NCI-H526 (cell line): ENCODE measurements around the gene LRRC10B.
A peak's percentile ranks its signal among the peaks of the same experiment; 100 is the strongest.
"Not testable (repeated sequence)": the region's sequence is repeated elsewhere in the genome, so short reads cannot be mapped to it uniquely, and the experiment has no call there.

ENCODE experiments used
- DNase-seq, 2 experiments: peaks; one replicate each; lab custom pipeline; 2025; lab: John Stamatoyannopoulos, UW

LRRC10B gene

DNA sequence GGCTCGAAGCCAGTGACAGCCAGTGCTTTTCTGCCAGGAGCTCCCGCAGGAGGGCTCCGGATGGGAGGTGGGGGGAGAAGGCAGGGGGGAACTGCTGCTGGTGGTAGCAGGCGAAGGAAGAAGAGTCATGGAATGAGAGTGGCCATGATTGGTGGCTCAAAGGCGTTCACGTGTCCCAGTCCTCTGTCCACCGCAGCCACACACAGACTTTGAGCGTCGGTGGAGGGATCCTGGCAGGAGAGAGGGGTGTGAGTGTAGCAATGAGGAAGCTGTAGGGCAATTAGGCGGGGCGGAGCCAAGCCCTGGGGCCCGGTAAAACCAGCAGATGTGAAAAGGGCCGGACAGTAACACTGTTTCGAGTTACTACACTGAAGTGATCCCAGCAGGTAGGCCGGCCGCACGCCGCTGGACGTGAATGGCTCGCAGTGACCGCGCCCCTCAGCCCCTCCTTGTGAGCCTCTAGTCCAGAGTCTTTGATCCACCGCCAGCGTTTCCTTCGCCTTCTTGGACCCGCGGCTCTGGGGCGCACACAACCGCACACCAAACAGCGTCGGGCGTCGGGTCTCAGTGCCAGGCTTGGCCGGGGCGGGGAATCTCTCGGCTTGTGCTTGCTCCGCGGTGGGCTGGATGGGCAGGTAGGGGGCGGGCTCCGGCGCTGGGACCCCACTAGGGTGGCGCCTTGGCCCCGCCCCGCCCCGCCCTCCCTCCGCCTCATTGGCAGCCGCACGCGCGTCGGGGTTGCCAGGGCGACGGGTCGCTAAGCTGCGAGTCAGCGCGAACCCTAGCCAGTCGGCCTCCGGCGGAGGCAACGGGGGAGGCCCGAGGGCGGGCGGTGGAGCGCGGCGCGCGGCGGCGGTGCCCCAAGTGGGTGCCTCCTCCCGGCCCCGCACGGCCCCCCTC, at the start of gene LRRC10B:
Gene LRRC10B, plus strand, starts transcription at position 788 of the 900 bp plus-strand sequence. CDS start 250 bp downstream, outside the sequence.
- peak in 1 of 2 experiments; percentile 86 for DNase-seq

DNA sequence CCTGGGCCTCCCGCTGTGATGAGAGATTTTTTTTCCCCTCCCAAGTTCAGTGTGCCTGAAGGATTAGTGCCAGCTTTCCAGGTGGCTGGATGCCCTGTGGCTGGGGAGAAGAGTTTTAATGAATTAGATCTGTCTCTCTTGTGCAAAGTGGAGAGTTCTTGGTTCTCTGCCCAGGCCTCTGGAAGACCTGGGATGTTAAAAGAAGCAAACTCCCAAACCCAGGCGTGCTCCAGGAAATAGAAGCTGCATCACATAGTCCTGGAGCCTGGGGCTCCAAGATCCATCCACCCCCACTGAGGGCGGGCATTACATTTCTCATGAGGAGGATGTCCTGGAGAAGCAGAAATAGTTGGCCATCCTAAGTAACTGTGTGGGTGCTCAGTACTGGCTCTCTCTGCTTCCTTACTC, 48.1 kb upstream of the LRRC10B start:
- no peak for DNase-seq

DNA sequence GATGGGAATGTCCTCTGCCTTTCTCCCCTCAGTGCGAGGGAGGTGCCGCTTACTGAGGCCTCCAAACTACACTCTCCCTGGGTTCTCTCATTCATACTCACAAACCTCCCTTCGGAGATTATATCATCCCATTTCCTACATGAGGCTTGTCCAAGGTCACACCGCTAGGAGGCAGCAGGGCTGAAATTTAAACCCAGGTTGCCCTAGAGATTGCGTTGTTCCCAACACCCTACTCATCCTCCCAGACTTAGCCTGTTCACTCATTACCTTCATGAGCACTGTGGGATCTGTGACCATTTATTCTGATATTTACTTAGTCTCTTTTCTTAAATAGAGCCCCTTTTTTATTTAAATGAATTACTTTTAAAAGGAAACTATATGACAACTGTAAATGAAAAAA, 47.6 kb upstream of the LRRC10B start:
- peak in 1 of 2 experiments; percentile 11 for DNase-seq

DNA sequence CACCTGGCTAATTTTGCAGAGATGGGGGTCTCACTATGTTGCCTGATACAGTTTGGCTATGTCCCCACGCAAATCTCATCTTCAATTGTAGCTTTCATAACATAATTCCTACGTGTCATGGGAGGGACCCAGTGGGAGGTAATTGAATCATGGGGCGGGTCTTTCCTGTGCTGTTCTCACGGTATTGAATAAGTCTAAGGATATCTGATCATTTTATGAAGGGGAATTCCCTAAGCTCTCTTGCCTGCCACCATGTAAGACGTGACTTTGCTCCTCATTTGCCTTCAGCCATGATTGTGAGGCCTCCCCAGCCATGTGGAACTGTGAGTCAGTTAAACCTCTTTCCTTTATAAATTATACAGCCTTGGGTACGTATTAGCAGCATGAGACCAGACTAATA, 40.9 kb upstream of the LRRC10B start:
- not testable (repeated sequence) for DNase-seq

DNA sequence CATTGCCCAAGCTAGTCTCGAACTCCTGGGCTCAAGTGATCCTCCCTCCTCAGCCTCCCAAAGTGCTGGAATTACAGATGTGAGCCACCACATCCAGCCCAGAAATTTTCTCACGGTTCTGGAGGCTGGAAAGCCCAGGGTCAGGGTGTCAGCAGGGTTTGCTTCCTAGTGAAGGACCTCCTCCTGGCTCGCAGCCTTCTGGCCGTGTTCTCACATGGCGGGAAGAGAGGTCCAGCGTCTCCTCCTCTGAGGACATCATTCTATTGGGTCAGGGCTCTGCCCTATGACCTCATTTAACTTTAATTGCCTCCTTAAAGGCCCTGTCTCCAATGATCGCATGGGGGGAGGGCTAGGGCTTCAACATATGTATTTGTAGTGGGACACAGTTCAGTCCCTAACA, 40.5 kb upstream of the LRRC10B start:
- no peak for DNase-seq

DNA sequence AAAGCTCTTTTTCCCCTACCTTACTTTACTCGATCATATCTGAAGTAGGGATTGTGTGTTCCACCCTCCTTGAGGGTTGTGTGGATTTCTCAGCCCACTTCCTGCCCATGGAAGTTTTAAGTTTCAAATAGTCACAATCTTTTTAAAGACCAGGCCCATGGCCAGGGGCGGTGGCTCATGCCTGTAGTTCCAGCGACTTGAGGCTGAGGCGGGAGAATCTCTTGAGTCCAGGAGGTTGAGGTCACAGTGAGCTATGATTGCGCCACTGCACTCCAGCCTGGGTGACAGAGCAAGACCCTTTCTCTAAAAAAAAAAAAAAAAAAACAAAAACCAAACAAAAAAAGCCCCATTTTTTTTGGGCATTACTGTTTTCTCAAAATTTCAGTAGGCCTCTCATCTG, 36.3 kb upstream of the LRRC10B start:
- no peak for DNase-seq

DNA sequence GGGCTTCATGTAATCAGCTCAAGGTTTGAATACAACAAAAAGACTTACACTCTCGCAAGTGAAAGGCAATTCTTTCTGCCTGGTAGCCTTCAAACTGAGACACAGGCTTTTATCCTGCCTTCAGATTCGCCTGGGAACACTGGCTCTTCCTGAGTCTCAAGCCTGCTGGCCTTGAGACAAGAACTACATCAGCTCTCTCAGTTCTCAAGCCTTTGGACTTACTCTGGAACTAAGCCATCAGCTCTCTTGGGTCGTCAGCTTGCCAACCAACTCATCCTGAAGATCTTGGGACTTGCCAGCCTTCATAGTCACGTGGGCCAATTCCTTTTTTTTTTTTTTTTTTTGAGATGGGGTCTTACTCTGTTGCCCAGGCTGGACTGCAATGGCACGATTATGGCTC, 35.7 kb upstream of the LRRC10B start:
- DNase-seq, result no peak

DNA sequence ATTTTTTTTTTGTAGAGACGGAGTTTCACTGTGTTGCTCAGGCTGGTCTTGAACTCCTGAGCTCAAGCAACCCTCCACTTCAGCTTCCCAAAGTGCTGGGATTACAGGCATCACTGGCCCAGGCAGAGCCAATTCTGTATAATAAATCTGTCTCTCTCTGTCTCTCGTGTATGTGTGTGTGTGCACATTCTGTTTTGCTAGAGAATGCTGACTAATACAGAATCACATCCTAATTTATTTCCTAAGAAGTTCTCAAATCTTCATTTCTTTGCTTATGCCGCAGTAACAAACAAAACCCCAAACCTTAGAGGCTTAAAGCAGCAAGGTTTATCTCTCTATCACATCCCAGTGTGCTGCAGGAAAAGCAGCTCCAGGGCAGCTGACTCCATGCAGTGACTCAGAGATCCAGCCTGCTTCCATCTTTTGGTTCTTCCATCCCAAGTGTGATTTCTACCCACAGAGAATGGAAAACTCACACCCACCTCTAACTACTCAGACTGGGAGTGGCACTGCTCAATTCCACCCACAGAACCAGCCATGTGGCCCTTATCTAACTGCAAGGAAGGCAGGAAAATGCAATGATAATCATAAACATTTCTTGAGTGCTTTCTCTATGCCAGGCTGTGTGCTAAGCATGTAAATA, 35.1 kb upstream of the LRRC10B start:
- DNase-seq, result no peak

DNA sequence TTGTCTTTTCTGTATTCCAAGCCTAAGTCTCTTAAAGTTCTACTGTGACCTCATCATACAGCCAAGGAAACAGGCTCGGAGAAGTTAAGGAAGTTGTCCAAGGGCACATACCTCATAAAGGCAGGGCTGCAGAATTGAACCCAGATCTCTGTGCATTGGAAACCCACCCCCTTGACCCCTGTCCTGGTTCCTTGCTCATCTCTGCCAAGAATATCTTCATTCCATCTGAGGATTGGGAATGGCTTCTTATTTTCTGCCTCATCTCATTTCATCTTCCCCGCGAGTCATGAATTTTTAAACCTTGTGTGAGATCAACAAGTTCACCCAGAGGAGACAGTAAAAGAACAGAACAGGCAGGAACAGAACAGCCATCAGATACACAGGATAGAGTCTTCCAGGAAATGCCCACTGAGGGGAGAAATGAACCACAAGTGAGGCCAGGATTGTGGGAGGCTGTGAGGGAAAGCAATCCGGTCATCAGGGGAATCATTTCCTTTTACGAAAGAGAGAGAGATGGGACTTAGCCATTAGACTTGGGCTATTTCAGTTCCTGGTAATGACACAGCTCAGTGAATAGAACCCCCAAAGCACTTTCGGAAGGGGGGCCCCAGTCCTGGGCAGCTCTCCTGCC, 34.4 kb upstream of the LRRC10B start:
- DNase-seq, result no peak

DNA sequence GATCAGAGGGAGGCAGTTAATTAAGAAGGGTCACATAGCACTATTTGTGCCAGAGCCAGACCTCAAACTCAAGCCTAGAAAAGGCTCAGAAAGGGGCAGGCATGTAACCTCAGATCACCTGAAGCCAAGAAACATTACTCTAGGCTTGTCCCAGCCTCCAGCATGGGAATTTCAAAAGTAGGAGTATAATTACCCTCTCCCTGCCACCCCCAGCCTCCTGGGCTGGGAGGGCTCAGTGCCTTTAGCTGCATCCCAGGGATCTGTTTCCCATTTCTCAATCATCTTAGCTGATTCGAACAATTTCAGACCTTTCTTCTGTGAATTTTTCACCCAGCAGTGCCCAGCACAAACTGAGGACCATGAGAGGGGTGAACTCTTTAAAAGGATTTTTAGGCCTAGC, 33.1 kb upstream of the LRRC10B start:
- no peak for DNase-seq

DNA sequence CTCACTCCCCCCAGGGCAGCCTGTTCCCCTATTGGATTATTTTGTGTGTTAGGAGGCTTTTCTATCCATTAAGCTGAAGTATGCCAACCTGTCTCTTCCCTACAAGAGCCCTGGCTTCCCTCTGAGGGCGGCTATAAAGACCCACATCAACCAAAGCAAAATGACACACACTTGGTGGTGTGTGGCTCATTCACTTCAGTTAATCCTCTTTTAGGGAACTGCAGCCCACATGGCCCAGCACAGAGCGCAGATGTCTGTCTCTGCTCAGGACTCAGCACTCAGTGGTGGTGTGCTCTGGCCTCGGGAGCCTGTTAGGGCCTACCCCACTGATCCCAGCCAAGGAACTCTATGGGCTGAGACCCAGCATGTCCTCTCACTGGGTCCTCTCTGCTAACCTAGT, 32.2 kb upstream of the LRRC10B start:
- no peak for DNase-seq

DNA sequence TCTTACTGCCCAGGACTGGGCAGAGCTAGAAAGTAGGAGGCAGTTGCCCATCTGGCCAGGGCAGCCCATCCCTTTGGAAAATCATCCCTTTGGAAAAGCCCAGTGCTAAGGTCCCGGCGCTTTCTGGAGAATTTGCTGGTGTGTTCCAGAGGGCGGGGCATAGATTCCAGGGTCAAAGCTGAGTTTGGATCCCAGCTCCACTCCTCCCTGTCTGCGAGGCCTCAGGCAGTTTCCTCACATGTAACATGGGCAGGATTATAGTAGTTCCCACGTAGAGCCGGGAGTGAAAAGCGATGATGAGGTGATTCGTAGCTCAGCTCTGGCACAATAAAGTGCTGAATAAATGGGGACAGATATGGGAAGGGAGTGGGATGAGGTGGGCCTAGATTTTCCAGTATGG, 31.4 kb upstream of the LRRC10B start:
- DNase-seq, result no peak

DNA sequence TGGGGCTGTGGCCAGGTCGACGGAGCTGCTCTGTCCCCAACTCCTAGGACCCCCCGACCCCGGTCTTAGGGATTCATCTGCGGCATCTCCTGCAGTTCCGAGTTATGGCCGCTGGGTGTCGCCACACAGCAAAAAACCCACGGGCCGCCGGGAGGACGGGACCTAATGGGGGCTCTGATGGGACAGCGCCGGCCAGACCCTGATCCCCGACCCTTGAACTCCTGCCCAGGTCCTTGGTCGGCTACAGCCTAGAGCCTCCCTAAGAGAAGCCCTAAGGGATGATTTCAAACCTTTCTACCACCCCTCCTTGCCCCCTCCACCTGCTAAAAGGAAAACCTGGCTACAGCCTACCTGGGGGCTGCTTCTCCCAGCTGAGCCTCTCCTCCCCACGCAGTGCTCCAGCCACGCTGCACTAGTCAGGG, 30.8 kb upstream of the LRRC10B start:
- peak in 1 of 2 experiments; percentile 74 for DNase-seq

DNA sequence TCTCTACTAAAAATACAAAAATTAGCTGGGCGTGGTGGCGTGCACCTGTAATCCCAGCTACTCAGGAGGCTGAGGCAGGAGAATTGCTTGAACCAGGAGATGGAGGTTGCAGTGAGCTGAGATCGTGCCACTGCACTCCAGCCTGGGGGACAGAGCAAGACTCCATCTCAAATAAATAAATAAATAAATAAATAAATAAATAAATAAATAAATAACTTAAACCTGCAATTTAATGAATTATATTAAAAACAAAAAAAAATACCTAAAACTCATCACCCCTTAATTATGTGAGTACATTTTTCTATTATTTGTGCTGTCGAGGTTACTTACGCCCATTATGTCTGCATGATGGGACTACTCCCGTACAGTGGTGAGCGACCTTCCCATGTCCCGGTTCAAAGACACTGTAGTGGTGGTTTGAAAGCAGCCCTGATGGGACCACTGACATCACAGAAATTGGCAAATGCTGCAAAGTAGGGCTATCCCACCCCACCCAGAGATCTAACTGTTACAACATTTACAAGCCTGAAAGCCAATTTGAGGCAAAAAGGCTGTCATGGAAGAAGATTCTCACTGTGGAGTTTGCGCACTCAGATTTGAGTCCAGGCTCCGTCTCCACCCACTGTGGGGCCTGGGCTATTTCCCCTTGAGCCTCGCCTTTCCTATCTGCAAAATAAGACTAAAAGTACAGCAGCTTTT, 29.0 kb upstream of the LRRC10B start:
- not testable (repeated sequence) for DNase-seq

DNA sequence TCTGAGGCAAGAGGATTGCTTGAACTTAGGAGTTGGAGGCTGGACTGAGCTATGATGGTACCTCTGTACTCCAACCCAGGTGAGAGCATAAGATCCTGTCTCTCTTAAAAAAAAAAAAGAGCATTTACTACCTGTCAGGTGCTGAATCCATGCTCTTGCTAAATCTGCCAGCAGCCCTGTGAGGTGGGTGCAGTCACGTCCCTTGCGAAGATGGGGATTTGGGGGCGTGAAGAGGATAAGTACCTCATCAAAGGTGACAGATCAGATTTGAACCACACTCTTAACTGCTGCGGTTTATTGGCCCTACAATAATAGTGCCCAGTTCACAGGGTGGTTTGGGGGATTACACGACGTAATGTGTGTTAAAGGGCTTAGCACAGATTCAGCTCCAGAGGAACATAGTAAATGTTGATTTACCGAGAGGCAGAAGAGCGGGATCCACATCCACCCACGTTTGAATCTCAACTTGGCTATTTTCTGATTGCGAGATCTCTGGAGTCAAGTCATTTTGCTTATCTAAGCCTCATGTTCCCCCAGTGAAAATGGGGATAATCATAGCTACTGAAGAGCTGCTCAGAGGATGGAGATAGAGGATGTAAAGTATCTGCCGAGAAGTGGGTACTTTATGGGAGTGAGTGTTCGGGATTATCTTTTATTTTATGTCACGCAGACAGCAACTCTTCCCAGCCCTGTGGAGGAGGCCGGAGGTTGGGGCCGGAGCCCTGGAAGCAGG, 28.1 kb upstream of the LRRC10B start:
- no peak for DNase-seq

DNA sequence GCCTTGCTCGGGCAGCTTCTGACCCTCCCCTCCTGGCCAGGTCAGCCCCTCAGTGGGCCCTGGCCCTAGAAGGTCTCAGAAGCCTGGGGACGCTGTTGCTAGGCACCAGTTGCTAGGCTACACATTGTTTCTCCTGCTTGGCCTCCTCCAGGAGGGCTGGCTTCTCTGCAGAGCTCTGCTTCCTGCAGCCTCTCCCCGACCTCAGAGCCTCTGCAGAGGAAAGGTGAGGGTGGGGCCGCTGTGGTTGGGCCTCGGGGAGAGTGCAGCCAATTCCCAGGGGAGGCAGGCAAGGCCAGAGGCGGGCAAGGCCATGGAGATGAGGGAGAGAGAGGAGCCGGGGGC, 27.6 kb upstream of the LRRC10B start:
- DNase-seq, result peak; percentile 87 to 95

DNA sequence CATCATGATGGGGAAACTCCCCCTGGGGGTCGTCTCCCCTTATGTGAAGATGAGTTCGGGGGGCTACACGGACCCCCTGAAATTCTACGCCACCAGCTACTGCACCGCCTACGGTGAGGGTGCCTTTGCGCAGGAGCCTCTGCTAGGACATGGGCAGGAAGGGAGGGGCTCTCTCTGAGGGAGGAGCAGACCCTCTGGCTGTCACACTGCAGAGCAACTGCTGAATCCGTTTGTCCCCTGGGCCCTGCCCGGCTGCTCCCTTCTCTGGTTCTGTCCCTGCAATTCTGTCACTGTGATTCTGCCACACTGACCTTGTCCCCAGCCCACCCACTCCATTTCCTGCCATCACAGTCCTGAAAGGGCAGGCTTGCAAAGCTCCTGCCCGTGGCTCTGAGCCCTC, 26.7 kb upstream of the LRRC10B start:
- DNase-seq, result no peak

DNA sequence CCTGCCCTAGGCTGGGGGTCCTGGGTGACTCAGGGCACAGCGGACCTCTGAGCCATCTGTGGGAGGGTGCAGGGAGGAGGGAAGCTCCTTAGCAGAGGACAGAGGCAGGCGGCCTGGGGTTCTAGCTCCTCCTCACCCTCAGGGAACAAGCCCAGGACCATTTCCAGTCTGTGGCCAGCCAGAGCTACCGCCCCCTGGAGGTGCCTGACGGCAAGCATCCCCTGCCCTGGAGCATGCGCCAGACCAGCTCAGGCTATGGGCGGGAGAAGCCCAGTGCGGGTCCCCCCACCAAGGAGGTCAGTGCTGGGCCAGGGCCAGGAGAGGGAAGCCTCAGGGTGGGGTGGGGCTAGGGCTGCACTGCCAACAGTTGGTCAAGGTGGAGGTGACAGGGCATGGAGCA, 26.0 kb upstream of the LRRC10B start:
- peak in 1 of 2 experiments; percentile 47 for DNase-seq

DNA sequence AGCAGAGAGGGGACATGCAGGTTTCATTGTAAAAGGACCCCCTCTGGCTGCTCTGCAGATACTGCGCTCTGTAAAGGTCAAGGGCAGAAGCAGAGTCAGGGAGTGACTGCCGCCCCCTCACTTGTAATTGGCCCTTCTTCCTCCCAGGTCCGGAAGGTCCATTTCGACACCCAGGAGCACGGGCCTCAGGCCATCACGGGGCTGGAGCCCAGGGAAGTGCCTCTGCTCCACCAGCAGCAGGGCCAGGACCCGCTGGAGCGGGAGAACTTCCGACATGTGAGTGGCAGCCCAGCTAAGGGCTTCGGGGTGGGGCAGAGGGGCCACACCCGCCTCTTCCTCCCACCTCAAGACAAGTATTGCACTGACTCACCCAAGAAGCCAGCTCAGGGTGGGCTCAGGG, 24.0 kb upstream of the LRRC10B start:
- DNase-seq, result no peak

DNA sequence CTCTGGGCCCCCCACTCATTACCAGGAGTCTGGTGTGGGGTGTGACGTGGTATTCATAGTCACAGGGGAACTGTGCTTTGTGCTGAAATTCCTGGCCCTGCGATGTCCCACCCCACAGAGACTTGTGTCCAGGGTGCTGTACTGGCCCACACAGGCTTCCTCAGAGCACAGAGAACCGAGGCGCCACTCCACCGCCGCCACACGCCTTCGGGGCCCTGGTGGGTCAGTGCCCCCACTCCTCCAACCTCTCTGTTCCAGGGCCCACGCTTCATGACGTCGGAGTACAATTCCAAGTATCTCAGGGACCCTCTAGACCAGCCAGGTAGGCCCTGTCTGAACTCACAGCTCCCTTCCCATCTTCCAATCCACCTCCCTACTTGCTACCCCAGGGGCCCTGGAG, 23.5 kb upstream of the LRRC10B start:
- DNase-seq, result no peak

DNA sequence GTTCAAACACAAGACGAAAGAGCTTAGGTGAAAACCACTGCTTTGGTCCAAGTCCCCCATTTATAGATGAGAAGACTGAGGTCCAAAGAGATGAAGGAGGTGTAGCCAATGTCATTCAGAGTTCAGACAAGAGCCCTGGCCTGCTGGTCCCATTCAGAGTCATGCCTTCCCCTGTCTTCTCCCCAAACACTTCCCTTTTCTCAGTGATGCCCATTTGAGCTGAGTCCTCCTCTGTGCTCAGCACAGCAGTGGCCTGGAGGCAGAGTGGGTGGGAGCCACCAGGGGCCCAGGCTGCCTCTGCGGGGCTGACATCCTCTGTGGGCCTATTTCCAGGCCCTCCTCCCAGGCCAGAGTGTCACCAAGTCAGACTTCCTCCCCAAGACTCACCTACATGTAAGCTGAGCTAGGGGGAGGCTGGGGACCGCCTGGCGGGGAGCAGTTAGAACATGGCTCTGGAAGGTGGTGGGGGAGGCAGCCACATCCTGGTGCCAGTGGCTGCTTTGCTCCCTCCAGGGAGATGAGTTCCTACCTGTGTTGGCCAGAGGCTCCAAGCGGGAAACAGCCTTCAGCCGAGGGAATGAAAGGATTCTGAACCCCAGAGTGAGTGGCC, 22.4 kb upstream of the LRRC10B start:
- no peak for DNase-seq
